ENCODE results near the gene MYL4.
"Not testable (repeated sequence)": the region's sequence is repeated elsewhere in the genome, so short reads cannot be mapped to it uniquely, and the experiment has no call there.

The MYL4 gene

DNA sequence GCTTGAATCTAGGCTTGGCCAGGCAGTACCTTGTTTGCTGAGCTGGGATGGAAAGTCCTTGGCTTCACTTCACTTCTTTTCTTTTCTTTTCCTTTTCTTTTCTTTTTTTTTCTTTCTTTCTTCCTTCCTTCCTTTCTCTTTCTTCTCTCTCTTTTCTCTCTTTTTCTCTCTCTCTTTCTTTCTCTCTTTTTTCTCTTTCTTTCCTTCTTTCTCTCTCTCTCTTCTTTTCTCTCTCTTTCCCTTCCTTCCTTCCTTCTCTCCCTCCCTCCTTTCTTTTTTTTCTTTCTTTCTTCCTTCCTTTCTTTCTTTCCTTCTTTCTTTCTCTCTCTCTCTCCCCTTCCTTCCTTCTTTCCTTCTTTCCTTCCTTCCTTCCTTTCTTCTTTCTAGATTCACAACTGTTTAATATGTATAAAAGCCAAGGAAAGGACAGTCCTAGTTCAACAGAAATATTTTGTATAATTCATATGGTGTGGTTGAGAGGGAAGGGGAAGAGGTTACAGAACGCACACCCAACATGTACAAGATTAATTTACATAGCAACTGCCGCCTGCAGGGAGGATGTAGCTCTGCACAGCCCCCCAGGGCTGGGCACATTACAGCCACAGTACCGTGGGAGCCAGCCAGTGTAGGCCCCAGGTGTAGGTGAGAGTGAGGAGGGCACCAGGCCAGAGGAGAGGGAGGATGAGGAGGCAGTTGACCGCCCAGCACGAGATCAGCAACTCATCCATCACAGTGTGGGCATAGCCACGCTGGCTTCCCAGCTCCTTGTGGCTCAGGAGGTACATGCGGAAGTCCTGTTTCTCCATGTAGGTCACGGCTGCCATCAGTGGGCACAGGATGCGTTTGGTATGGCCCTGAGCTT lies 34.8 kb downstream of the MYL4 start:
- DNase-seq (ENCODE audit: low read depth) = no peak

DNA sequence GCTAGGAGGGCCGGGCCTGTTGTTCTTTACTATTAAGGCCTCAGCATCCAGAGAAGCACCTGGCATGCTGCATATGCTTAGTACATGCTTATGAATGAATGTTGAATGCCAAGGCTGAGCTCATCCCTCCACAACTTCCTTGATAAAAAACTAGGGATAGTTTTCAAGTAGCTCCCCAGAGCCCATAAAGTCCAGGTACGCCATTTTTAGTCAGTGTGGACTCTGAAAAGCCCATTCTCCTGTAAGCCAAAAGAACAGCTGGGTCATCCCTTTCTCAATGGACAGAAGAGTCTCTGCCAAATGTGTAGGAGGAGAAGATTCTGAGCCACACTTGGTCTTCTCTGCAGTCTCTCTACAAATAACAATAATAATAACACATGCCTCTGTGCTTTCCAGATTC lies 35.5 kb downstream of the MYL4 start:
- no peak for DNase-seq (ENCODE audit: low read depth)

DNA sequence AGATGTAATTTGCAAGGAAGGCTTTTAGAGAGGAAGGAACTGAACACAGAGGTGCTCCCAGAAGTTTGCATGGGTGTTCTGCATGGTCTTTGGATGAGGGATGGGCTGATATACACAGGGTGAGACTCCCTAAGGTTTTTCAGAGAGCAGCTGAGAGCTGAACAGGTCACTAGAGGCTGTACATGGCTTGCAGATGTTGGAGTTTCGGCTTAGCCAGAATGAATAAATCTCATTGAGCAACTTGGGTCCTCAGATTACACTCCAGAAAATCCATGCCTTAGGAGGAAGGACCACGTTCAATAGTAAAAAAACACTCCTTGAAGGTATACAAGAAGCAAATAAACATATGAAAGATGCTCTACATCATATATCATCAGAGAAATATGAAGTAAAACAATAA lies 37.0 kb downstream of the MYL4 start:
- DNase-seq (ENCODE audit: low read depth) = no peak

DNA sequence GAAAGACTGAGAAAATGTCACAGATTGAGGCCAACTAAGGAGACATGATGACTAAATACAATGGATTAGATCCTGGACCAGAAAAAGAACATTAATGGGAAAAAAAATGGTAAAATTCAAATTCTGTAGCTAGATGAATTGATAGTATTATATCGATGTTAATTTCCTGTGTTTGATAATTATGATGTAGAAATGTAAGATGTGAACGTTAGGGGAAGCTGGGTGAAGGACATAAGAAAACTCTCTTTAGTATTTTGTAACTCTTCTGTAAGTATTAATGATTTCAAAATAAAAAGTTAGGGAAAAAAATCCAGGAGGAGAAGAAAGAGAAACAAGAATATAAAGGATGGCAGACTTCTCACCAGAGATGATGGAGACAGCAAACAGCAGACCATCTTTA lies 41.7 kb downstream of the MYL4 start:
- no peak for DNase-seq (ENCODE audit: low read depth)

DNA sequence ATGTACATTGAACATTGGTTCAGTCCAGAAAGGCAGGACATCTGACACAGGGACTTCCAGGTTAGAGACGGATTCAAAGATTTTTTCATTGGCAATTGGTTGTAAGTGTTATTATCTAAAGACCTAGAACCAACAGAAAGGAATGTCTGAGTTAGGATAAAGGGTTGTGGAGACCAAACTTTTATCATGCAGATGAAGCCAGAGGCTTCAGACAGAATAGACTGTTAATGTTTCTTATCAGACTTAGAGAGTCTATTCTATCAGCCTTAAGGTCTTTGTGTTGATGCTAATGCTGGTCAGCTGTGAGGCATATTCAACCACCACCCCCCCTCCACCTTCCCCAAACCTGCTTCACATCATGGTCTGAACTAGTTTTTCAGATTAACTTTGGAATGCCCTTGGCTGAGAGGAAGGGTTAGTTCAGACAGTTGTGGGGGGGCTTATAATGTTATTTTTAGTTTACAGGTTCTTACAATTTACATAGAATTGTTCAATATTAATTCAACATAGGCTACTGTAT lies 42.3 kb downstream of the MYL4 start:
- no peak for DNase-seq (ENCODE audit: low read depth)

DNA sequence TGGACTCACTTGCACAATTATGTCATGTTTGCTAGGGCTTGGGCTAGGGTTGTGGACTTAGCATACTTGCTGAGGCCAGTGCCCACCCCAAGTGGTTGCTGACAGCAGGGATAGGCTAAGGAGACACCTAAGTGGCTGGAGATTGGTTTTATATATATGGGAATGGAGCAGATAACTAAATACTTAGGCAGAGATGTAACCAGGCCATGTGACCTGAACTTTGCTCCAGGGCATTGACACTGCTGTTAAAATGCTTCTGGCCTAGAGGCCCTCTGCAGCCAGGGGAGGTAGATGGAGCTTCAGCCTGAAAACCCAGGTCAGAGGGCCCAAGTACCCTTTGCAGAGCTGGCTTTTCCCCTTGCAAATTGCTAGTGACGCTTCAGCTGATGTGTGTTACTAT lies 43.1 kb downstream of the MYL4 start:
- no peak for DNase-seq (ENCODE audit: low read depth)

DNA sequence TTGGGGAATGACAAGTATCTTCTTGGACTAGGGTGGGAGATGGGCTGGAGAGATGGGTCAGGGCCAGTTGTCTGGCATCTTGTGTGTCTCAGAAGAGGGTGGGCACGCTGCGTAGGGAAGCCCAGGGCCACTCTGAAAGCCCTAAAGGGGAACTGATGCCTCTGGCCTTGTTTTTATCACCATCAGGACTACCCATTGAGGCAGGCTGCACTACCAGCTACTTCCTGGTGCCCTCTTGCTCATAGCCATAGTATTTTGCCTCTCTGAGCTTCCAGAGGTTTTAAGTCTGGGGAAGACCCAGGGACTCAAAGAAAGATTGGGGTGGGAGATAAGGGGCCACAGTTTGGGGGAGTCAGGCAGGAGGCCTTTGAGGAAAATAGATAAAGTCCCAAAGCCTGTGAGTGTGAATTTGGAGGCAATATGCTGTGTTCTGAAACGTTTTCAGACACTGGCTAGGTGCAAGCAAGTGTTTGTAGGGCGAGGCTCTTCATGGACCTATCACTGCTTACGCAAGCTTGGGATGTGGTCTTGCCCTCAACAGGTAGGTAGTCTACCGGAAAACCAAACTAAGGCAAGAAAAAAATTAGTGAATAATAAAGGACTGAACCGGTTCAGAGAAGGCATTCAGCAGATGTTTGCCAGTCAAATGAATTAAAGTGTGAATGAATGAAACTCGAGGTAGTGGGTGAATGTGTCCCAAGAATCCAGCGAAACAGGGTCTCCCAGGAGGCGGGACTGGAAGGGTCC lies 43.8 kb downstream of the MYL4 start:
- no peak for DNase-seq (ENCODE audit: low read depth)

DNA sequence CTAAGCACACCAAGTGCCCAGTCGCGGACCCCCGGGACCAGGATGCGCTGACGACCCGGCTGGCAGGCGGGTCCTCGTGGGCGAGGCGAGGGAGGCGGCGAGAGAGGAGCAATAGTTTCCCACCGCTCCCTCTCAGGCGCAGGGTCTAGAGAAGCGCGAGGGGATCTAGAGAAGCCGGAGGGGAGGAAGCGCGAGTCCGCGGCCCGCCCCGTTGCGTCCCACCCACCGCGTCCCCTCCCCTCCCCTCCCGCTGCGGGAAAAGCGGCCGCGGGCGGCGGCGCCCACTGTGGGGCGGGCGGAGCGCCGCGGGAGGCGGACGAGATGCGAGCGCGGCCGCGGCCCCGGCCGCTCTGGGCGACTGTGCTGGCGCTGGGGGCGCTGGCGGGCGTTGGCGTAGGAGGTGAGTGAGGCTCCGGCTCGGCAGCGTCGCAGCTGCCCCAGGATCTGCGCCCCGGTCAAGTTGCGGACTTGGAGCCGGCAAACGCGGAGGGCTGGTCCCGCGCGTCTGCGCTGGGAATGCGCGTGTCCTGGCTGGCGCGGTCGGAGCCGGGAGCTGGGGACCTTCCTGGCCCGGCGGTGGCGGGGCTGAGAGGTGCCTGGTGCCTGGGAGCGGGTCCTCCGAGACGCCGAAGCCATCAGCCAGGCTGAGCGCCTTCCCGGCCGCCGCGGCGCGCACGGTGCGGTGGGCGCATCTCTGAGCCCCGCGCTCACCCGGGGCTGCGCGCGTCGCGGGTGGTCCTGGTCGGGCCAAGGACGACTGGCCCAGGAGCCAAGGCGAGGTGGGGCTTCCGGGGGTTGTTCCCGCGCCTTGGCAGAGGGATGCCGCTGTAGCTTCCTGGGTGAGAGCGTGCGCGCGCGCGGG lies 44.6 kb downstream of the MYL4 start, which contains the start of gene ITGB3:
Gene ITGB3, plus strand, starts transcription at position 287 of the 862 bp plus-strand sequence. Its CDS starts 35 bp downstream, at position 322.
- DNase-seq (ENCODE audit: low read depth) = peak; percentile 35

DNA sequence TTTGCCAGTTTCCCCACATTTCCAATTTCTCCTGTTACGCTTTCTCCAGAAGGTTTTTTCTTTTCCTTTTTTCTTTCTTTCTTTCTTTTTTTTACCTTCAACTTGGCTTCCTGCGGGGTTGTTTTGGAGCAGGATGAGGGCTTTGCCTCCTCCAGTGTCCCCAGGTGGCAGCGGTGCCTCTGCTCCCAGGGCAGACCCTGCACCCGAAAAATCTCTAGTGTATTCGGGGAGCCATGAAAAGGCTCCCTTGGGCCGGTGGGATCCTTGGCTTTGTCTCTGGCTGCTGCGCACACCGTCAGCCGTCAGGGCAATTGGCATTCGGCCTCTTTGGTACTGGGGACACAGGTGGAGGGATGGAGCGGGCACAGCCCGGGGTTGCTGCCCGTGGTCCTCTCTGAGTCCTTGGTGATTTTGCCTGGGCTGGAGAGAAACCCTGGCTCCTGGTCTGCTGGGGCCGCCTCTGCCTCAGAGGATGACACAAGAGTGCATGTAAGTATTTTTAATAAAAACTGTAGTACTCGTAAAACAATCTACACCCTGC lies 45.3 kb downstream of the MYL4 start:
- no peak for DNase-seq (ENCODE audit: low read depth)

DNA sequence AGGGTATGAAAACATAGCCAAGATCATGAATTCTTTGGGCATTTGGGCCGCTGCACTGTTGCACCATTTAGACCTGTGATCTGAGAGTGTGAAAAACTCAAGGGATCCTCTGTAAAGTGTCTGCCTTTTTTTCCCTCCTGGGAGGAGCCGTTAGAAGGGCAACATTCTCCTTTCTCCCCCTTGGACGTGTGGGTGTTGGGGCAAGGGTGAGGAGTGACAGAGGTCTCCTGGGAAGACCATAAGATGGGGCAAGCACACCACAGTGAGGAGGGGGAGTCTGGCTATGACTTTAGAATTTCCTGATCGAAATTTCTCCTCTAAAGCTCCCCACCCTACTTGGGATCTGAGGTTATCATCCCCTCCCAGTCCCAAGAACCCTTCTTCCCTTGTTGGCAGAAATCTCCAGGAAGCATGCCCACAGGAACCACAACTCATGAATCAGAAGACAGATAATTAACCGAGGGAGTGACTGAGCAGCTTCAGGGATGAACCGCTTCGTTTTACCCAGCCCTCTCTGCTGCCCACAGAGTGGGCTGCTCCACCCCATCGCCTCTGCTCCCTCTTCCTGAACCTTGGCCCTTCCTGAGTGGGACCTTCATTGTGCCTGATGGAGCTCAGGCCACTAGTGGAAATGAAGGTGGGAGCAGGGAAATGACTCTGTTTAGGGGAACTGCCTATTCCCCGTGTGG lies 48.6 kb downstream of the MYL4 start:
- DNase-seq (ENCODE audit: low read depth) = no peak

DNA sequence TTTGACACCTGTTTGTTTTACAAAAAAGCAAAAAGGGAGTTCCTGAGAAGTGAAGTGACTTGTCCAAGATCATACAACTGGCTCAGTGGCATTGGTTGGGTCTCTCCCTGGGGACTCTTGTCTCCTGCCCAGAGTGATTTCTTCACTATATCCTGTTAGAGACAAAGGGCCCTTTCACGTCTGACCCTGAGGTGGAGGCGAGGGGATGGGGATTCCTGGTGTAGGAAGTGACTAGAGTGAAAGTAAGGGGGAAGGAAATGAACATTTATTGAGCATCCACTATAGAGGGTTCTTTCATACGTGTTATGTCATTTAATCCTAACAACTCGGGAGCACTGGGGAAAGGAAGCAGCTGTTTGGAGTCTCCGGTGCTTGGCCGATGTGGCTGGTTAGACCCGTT lies 53.4 kb downstream of the MYL4 start:
- DNase-seq (ENCODE audit: low read depth) = no peak

DNA sequence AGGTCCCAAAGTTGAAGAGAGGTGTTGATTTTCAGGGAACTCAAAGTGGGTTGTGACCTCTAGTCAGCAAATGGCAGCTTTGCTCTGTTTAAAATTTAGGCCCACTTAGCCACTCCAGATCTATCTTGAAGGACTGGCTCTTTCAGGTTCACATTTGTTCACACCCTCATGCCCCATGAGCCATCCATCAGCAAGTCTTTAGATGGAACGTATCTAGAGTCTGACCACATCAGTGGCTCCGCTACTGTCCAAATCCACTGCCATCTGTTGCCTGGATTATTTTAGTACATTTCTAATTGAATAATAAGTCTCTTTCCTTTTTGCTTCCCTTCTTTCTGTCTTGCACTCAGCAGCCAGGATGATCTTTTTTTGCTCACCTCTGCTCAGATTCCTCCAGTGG lies 55.0 kb downstream of the MYL4 start:
- no peak for DNase-seq (ENCODE audit: low read depth)

DNA sequence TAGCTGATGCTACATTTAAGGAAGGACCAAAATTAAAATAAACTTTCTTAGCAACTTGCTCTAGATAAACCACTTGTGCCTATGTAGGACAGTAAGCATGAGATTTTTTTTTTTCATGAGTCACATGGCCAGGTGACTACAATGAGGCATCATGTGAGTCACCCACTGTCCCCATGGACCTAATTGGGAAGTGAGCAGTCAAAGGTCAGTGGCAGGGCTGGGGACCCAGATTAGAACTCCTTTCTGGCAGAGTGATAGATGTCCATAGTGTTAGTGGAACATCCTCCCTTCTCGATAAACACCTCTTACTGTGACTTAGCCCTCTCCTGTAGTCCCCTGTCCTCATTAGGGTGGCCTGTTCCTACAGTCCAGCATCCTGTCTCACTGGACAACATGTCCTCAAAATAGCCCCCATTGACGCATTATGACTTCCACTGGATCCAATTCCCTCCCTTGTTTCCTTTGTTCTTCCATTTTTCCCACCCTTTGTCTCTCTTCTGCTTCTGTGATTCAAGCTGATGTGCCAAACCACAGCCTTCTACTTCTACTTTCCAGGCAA lies 56.9 kb downstream of the MYL4 start:
- DNase-seq (ENCODE audit: low read depth) = no peak

DNA sequence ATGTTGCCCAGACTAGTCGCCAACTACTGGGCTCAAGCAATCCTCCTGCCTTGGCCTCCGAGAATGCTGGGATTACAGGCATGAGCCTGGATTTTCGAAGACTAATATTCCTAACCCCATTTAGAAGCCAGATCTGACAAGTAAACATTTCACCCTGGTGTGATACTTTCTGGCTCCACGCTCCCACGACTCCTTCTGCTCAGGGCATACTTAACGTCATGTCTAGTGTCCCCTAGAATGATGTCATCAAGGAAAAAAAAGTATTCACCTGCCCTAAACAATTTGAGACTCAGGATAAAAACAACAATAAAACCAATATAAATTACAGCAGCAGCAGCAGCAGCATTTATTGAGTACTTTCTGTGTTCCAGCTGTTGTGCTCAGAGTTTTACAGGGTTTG lies 57.6 kb downstream of the MYL4 start:
- DNase-seq (ENCODE audit: low read depth) = no peak

DNA sequence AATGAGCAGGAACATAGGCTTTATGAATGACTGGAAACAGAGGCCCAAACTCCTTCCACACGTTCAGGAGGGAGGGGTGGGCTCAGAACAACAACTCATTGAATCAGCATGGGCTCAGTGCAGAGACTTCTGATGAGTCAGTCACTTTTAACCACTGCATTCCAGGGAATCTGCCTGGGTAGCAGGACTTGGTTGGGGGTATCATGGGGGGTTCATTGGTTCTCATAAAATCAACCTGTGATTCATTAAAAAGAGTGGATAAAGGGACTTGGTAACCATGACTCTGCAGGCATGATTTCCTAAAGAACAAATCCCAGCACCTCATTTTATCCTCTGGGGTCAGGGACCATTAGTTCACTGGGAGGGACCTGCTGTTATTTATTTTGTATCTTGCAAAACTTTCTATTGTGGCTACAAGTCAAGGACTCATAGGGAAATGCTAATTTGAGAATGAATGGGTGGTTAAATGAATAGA lies 58.2 kb downstream of the MYL4 start:
- DNase-seq (ENCODE audit: low read depth) = no peak

DNA sequence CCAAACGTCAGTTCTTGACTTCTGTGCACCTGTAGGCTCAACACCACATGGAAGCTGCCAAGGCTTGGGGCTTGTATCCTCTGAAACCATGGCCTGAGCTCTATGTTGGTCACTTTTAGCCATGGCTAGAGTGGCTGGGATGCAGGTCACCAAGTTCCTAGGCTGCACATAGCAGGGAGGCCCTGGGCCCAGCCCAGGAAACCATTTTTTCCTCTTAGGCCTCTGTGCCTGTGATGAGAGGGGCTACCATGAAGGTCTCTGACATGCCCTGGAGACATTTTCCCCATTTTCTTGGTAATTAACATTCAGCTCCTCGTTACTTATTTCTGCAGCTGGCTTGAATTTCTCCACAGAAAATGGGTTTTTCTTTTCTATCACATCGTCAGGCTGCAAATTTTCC lies 59.8 kb downstream of the MYL4 start:
- not testable (repeated sequence) for DNase-seq (ENCODE audit: low read depth)

DNA sequence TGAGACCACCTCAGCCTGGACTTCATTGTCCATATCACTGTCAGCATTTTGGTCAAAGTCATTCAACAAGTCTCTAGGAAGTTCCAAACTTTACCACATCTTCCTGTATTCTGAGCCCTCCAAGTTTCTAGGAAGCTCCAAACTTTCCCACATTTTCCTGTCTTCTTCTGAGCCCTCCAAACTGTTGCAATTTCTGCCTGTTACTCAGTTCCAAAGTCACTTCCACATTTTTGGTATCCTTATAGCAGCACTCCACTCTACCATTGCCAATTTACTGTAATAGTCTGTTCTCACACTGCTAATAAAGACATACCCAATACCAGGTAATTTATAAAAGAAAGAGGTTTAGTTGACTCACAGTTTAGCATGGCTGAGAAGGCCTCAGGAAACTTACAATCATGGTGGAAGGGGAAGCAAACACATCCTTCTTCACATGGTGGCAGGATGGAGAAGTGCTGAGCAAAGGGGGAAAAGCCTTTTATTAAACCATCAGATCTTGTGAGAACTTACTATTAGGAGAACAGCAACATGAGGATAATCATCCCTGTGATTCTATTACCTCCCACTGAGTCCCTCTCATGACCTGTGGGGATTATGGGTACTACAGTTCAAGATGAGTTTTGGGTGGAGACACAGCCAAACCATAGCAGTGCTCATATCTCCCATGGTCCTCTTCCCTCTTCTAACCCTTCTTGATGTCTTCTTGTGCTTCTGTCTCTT lies 60.6 kb downstream of the MYL4 start:
- not testable (repeated sequence) for DNase-seq (ENCODE audit: low read depth)

DNA sequence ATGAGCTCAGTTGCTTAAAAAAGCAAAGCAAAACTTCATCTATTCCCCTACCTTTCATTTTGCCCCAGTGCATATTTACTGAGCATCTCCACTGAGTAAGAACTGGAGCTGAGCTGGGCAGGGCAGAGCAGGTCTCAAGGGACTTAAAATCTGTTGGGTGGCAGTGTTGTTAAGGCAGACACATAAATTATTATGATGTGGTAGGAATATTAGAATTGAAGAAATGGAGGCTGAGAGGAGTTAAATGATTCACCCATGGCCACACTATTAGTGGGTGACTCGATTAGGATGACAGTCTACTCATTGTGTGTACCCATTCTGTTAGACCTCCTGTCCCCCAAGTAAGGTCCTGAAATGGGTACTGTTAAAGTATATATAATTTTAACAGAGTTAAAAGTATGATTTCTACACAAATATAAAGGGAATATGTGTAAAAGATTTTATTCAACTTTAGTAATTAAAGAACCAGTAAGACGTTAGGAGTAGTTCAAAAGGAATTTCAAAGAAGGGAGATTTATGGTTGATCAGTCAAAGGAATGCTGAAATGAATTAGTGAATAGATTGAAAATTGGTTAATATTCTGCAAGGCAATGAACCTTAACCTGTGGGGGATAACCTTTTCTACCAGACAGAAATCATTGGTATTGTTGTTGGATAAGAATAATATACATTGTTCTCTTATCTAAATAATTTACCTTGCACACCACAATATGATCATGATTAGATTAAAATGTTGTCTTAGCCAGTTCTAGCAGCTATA lies 62.0 kb downstream of the MYL4 start:
- DNase-seq (ENCODE audit: low read depth) = no peak

DNA sequence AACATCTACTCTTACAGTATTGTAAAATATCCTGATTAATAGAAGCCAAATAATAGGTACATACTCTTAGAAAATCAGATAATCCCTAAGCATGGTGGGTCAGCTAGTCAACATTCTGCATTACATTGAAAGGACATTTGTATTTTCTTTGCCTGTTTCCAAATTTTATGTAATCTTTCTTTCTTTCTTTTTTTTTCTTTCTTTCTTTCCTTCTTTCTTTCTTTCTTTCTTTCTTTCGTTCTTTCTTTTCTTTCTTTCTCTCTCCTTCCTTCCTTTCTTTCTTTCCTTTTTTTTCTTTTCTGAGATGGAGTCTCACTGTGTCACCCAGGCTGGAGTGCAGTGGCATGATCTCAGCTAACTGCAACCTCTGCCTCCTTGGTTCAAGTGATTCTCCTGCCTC lies 63.3 kb downstream of the MYL4 start:
- no peak for DNase-seq (ENCODE audit: low read depth)

Measured in T follicular helper cell (primary cell).